OCI-LY7 (cell line): ENCODE measurements around the gene DUOX2. TPM values are rescaled to one million over a fixed set of nuclear protein-coding genes. Genes with fewer than 3 reads are reported as not detected.

Experiments
- BruUV-seq: library from RNA; stranded (reverse); fragments of 400-500 nt; replicated peaks from 2 replicates; lab custom pipeline; 2021; lab: Mats Ljungman, UMichigan
- CTCF ChIA-PET: fragments of 300-600 bp; sonication (Branson Sonifier 250); formaldehyde crosslinking; loops from one replicate; lab custom pipeline; 2022; ENCODE audit warnings: antibody characterized with exemption; ENCODE audit not compliant: unreplicated experiment; lab: Charles Lee
- POLR2A ChIA-PET: fragments of 300-600 bp; sonication (Branson Sonifier 250); formaldehyde crosslinking; loops from one replicate; lab custom pipeline; 2022; ENCODE audit warnings: antibody characterized with exemption; lab: Charles Lee
- DNase-seq: peaks from one replicate; pipeline ENCODE4 v3.0.0-alpha.2; 2015; ENCODE audit warnings: low spot score
- H2AFZ ChIP-seq: fragments of 200-600 bp; sonication (generic), shearing (Covaris generic); 2 replicates; pipeline ENCODE4 v1.6.1; 2014; ENCODE audit warnings: mild to moderate bottlenecking, antibody characterized with exemption, low read length, moderate library complexity
- H3K27ac ChIP-seq: fragments of 200-600 bp; sonication (generic); 2 replicates; pipeline ENCODE4 v1.5.1; 2014; ENCODE audit warnings: mixed run types, low read depth, mild to moderate bottlenecking, moderate library complexity, low read length, inconsistent platforms; ENCODE audit not compliant: poor library complexity, severe bottlenecking
- H3K36me3 ChIP-seq: fragments of 200-600 bp; sonication (generic); 2 replicates; pipeline ENCODE4 v1.6.1; 2014; ENCODE audit warnings: mild to moderate bottlenecking, antibody characterized with exemption, low read length, moderate library complexity, mixed read lengths; ENCODE audit not compliant: insufficient read depth
- H3K4me1 ChIP-seq: fragments of 200-600 bp; sonication (generic); 2 replicates; pipeline ENCODE4 v1.5.1; 2014; ENCODE audit warnings: mild to moderate bottlenecking, low read length; ENCODE audit not compliant: insufficient read depth, poor library complexity, severe bottlenecking
- H3K4me2 ChIP-seq: fragments of 200-600 bp; sonication (generic); 2 replicates; pipeline ENCODE4 v1.6.1; 2014; ENCODE audit warnings: mild to moderate bottlenecking, low read length
- H3K4me3 ChIP-seq: fragments of 200-600 bp; sonication (generic); 2 replicates; pipeline ENCODE4 v1.5.1; 2014; ENCODE audit warnings: mild to moderate bottlenecking, low read depth, low read length; ENCODE audit not compliant: poor library complexity, severe bottlenecking
- H3K79me2 ChIP-seq: fragments of 200-600 bp; sonication (generic); 2 replicates; pipeline ENCODE4 v1.6.1; 2016; ENCODE audit warnings: low read depth, mild to moderate bottlenecking, low read length, moderate library complexity, mixed read lengths; ENCODE audit not compliant: insufficient read depth
- H3K9me2 ChIP-seq: fragments of 200-600 bp; sonication (generic); 2 replicates; pipeline ENCODE4 v1.6.1; 2016; ENCODE audit warnings: mild to moderate bottlenecking, low read length, mixed read lengths; ENCODE audit not compliant: insufficient read depth
- H3K9me3 ChIP-seq: fragments of 200-600 bp; sonication (generic); 2 replicates; pipeline ENCODE4 v1.6.1; 2014; ENCODE audit warnings: mild to moderate bottlenecking, mixed run types, low read length, mixed read lengths
- H4K20me1 ChIP-seq: fragments of 200-600 bp; sonication (generic); 2 replicates; pipeline ENCODE4 v1.6.1; 2014; ENCODE audit warnings: mild to moderate bottlenecking, antibody characterized with exemption, low read length, moderate library complexity, mixed read lengths; ENCODE audit not compliant: insufficient read depth
- EZH2phosphoT487 ChIP-seq: fragments of 200-600 bp; sonication (generic); IDR thresholded peaks from 2 replicates; pipeline ENCODE4 v1.6.1; 2018; ENCODE audit warnings: low read depth, borderline replicate concordance, mild to moderate bottlenecking, mixed run types, antibody characterized with exemption, low read length, moderate library complexity, mixed read lengths
- intact Hi-C: fragments of 100-400 bp; cut with micrococcal nuclease; formaldehyde crosslinking; loops from one replicate; pipeline ENCODE4 v1.10.0; 2022; ENCODE audit not compliant: unreplicated experiment
- total RNA-seq, 2 experiments: library from RNA; depleted of rRNA in 1 of 2; stranded (reverse); fragments of >200 nt in 1 of 2; shearing (Covaris generic) in 1 of 2; gene quantifications; 2 replicates each; pipeline ENCODE4 v1.2.3, GENCODE V29; 2014 to 2022
- TF ChIP-seq, protein P1 (sequence below): fragments of 200-600 bp; sonication (generic); conservative IDR thresholded peaks from 2 replicates; pipeline ENCODE4 v1.5.1; 2014; ENCODE audit warnings: mild to moderate bottlenecking, antibody characterized with exemption, low read length, moderate library complexity, mixed read lengths

Gene DUOX2
- total RNA-seq, 2 experiments from 2014 or later = 0.03 to 0.06 TPM

DNA sequence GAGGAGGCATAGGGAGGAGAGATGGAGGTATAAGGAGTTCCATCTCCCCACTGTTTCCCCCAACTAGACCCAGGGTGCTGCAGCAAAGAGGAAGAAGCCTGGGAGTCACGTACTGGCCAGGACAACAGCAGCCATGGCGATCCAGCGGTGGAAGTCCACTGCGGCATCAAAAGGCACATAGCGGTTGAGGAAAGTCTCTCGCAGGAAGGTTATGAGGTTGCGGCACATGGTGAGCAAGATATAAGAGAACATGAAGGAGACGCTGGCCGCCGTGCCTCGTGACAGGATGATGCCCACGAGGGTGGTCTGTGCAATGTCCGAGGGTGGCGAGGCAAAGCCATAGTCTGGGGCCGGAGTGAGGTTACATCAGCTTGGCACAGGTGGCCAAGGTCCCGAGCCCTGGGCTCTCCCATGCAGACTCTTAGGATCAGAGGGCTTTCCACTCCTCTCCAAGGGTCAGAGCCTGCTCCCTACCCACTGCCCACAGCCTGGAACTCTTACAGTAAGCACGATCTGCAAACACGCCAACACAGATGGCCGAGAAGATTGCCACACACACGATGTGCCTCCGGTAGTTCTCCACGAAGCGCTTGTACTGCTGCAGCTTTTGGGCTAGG is 14.3 kb downstream of the DUOX2 start:
- no TSS peak for BruUV-seq
- Histone ChIP-seq H3K36me3 (no peaks in the 10 kb centered on the region), H2AFZ (no peak overlapping the region), H3K9me2 (no peaks in the 10 kb centered on the region), H4K20me1 (no peaks in the 10 kb centered on the region), H3K9me3 (no peaks in the 10 kb centered on the region), H3K79me2 (no peaks in the 10 kb centered on the region), H3K27ac (no peak overlapping the region), H3K4me2 (no peak overlapping the region), H3K4me1 (no peaks in the 10 kb centered on the region), H3K4me3 (no peak overlapping the region)
- TF ChIP-seq, protein P1, sequence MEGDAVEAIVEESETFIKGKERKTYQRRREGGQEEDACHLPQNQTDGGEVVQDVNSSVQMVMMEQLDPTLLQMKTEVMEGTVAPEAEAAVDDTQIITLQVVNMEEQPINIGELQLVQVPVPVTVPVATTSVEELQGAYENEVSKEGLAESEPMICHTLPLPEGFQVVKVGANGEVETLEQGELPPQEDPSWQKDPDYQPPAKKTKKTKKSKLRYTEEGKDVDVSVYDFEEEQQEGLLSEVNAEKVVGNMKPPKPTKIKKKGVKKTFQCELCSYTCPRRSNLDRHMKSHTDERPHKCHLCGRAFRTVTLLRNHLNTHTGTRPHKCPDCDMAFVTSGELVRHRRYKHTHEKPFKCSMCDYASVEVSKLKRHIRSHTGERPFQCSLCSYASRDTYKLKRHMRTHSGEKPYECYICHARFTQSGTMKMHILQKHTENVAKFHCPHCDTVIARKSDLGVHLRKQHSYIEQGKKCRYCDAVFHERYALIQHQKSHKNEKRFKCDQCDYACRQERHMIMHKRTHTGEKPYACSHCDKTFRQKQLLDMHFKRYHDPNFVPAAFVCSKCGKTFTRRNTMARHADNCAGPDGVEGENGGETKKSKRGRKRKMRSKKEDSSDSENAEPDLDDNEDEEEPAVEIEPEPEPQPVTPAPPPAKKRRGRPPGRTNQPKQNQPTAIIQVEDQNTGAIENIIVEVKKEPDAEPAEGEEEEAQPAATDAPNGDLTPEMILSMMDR = no peak
- no peak for TF ChIP-seq EZH2phosphoT487
- DNase-seq = no peak
- ChIA-PET CTCF (no interaction called here), POLR2A (no interaction called here)
- intact Hi-C loops = no loop called here

DNA sequence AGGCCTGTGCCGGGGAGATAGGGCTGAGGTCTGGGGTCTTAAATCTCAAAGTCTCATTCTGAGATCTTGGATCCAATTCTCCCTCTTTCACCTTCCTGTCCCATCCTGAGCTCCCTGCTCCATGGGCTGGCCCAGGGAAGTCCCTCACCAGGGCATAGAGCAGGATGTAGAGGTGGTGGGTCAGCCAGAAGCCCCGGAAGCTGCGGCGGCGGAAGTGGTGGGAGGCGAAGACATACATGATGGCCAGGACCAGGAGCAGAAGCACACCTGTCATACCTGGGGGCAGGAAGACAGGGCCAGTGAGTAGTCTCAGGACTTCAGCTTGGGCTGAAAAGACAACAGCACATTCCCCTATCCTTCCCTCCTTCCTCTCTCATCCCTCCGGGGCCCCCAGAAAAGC is 16.5 kb downstream of the DUOX2 start:
- ChIA-PET CTCF (no interaction called here), POLR2A (no interaction called here)
- no peak for TF ChIP-seq EZH2phosphoT487
- TF ChIP-seq, protein P1 = no peak

DNA sequence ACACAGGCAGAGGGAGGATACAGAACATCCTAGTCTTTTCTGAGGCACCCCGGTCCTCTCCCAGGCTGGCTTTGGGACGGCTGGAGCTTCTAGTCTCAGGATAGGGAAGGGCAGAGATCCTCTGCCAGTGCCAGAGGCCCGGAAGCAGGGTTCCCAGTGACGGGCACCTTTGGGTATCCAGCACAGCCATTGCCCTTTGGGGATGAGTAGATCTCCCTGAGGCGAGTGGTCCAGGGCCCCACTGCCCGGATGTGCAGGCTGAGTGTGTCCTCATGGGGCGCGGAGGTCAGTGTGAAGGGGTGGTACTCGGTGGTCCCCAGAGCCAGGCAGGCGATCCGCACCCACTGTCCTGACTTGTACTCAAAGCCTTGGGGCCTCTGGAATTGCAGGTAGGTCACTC is 18.3 kb downstream of the DUOX2 start:
- CTCF ChIA-PET = no interaction called here
- no peak overlapping the region for H3K4me3 ChIP-seq

More for the DNA sequence above, 16.5 kb downstream of the DUOX2 start:
- H2AFZ ChIP-seq = no peak overlapping the region
- no peaks in the 10 kb centered on the region for H3K79me2 ChIP-seq
- H3K4me3 ChIP-seq = no peak overlapping the region
- no peaks in the 10 kb centered on the region for H4K20me1 ChIP-seq
- intact Hi-C loops = no loop called here
- no peak for DNase-seq
- H3K9me3 ChIP-seq = no peaks in the 10 kb centered on the region
- BruUV-seq = no TSS peak
- H3K27ac ChIP-seq = no peak overlapping the region
- no peaks in the 10 kb centered on the region for H3K4me1 ChIP-seq
- H3K4me2 ChIP-seq = no peak overlapping the region
- no peaks in the 10 kb centered on the region for H3K9me2 ChIP-seq
- H3K36me3 ChIP-seq = no peaks in the 10 kb centered on the region

More for the DNA sequence above, 18.3 kb downstream of the DUOX2 start:
- no peak overlapping the region for H3K4me2 ChIP-seq
- intact Hi-C loops = no loop called here
- no peaks in the 10 kb centered on the region for H3K79me2 ChIP-seq
- TF ChIP-seq, protein P1 = no peak
- no peak for TF ChIP-seq EZH2phosphoT487
- DNase-seq = no peak
- no peaks in the 10 kb centered on the region for H3K9me2 ChIP-seq
- POLR2A ChIA-PET = no interaction called here
- no peaks in the 10 kb centered on the region for H4K20me1 ChIP-seq
- no TSS peak for BruUV-seq
- H3K27ac ChIP-seq = no peak overlapping the region
- no peak overlapping the region for H2AFZ ChIP-seq
- no peaks in the 10 kb centered on the region for H3K4me1 ChIP-seq
- no peaks in the 10 kb centered on the region for H3K9me3 ChIP-seq
- no peaks in the 10 kb centered on the region for H3K36me3 ChIP-seq
